Measurements from ENCODE around the gene PCBP3.

DNA sequence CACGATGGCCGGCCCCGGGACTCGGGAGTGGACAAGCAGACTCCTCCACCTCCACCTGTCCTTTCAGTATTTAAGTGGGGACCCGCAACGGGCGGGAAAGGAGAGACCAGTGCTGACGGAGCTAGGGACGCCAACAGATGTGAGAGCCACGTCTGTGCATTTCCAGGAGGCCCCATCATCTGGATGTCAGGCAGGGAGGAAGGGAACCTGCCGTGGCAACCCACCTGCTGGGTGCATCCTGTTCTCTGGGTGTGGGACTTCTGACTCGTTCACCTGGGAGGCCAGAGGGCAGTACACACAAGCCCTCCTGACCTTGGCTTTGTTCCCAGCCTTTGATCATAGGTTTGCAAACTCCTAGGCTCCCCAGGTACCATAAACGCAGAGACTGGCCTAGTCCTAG, 5.6 kb upstream of the PCBP3 start:
- TF ChIP-seq, protein P1, sequence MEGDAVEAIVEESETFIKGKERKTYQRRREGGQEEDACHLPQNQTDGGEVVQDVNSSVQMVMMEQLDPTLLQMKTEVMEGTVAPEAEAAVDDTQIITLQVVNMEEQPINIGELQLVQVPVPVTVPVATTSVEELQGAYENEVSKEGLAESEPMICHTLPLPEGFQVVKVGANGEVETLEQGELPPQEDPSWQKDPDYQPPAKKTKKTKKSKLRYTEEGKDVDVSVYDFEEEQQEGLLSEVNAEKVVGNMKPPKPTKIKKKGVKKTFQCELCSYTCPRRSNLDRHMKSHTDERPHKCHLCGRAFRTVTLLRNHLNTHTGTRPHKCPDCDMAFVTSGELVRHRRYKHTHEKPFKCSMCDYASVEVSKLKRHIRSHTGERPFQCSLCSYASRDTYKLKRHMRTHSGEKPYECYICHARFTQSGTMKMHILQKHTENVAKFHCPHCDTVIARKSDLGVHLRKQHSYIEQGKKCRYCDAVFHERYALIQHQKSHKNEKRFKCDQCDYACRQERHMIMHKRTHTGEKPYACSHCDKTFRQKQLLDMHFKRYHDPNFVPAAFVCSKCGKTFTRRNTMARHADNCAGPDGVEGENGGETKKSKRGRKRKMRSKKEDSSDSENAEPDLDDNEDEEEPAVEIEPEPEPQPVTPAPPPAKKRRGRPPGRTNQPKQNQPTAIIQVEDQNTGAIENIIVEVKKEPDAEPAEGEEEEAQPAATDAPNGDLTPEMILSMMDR (optimal IDR thresholded peaks at IDR 0.05 in 1 of 3, IDR thresholded peaks at IDR 0.05 in 1 of 3, conservative IDR thresholded peaks at IDR 0.05 in 1 of 3; ENCODE audit: extremely low read depth in 1 of 3, insufficient read depth in 2 of 3, low read length in 3 of 3), result no peak
- no peak for TF ChIP-seq EZH2 (IDR thresholded peaks at IDR 0.05; ENCODE audit: low read length)
